Endothelial cell of hepatic sinusoid (primary cell): Measurements from ENCODE around the gene BAG3.
"Not testable (repeated sequence)": the region's sequence is repeated elsewhere in the genome, so short reads cannot be mapped to it uniquely, and the experiment has no call there.

Experiments
- in situ Hi-C: cut with HindIII; loops from 2 replicates; pipeline ENCODE4 v1.10.0; 2017; ENCODE audit warnings: low sequenced_read_pairs

Gene BAG3

DNA sequence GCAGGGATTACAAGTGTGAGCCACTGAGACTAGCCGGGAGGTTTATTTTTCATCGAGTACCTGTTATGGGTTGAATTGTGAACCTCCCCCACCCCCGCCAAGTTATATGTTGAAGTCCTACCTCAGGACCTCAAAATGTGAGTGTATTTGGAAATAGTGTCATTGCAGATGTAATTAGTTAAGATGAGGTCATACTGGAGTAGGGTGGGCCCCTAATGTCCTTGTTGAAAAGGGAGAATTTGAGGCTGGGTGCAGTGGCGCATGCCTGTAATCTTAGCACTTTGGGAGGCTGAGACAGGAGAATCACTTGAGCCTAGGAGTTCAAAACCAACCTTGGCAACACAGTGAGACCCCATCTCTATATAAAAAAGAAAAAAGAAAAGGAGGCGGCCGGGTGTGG is 10.8 kb upstream of the BAG3 start:
- in situ Hi-C loops: no loop called here

GRCh38 chr10:119640875-119641526 is 10.2 kb upstream of the BAG3 start:
- in situ Hi-C loops: no loop called here

DNA sequence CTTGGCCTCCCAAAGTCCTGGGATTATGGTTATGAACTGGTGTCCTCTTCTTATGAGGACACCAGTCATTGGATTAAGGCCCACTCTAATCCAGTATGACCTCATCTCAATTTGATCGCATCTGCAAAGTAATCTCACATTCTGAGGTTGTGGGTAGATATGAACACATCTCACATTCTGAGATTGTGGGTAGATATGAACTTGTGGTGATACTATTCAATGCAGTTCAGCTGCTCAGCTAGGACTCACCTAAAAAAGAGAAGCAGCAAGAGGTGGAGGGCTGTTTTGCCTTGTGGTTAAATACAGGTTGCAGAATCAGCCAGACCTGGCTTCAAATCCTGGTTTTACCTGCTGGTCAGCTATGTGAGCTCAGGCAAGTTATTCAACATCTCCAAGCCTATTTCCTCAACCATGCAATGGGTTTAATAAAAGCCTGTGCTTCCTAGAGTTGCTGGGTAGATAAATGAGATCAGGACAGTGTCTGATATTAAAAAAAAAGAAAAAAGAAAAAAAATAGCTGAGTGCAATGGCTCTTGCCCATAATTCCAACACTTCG is 8.5 kb upstream of the BAG3 start:
- in situ Hi-C loops: no loop called here

- in situ Hi-C loops: no loop called here
Measured at GRCh38 chr10:119643306-119644204, 7.6 kb upstream of the BAG3 start.

DNA sequence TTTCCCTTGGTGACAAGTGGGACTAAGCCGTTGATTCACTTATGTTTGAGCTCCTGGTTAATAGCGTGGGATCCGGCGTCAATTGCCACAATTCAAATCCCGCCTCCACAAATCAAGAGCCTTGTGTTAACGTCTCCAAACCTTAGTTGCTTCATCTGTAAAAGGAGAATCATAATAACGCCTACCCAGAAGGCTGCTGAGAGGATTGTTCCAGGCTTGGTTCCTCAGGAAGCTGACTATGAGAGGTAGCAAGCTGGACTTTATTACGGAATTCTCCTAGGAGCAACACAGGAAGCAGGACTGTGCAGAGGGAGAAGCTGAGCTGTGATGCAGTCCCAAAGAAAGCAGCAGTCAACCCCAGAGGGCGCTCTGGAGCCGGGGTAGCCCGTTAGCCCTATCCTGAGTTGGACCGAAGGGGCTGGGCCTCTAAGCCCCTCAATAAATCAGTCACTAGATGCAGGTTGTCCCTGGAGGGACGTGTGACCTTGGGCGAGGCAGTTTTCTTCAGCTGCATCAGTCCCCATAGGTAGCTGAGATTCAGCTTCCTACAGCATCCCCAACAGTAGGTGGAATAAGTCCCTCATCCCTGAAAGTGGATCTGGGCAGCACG is 6.9 kb upstream of the BAG3 start:
- in situ Hi-C loops: no loop called here

DNA sequence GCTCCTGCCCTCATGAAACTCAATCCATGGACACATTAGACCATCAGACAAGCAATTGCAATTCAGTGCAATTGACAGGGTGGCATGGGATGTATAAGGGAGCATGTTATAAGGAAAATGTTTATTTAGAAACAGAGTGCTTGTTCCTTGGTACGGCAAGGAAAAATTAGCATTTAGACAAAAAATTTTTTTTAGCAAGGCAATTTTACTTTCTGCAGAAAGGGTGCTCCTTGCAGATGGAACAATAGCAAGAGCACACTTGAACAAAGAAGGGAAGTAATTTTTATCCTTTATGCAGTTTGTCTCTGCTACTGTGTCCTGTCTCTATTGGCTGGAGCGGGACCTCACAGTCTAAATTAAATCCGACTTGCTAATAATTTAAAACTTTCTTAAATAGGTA is 6.2 kb upstream of the BAG3 start:
- in situ Hi-C loops: no loop called here

GRCh38 chr10:119650062-119650461 is 1.1 kb upstream of the BAG3 start:
- in situ Hi-C loops: no loop called here

- in situ Hi-C loops: no loop called here
Measured at GRCh38 chr10:119651514-119652360, 557 bp downstream of the BAG3 start.

- in situ Hi-C loops: no loop called here
Measured at GRCh38 chr10:119652361-119652730, 1.2 kb downstream of the BAG3 start.

DNA sequence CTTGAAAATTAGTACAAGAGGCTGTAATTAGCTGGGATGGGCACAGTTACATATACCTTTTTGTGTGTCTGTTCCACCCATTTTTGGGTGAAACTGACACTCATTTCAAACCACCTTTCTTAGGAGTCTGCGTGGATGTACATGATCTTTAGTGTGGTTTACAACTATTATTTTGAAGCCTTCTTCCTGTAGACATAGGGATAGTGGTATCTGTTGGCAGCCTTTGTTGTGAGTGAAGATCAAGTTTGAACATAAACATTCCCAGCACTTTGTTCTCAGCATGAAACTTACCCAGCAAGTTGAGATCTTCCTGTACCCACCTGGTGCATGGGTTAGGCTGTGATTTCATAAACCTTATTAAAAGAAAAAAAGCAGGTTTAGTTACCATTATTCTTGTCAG is 2.0 kb downstream of the BAG3 start:
- in situ Hi-C loops: no loop called here

- in situ Hi-C loops: no loop called here
Measured at GRCh38 chr10:119653916-119654315, 2.7 kb downstream of the BAG3 start.

- in situ Hi-C loops: no loop called here
Measured at GRCh38 chr10:119654540-119654939, 3.4 kb downstream of the BAG3 start.

DNA sequence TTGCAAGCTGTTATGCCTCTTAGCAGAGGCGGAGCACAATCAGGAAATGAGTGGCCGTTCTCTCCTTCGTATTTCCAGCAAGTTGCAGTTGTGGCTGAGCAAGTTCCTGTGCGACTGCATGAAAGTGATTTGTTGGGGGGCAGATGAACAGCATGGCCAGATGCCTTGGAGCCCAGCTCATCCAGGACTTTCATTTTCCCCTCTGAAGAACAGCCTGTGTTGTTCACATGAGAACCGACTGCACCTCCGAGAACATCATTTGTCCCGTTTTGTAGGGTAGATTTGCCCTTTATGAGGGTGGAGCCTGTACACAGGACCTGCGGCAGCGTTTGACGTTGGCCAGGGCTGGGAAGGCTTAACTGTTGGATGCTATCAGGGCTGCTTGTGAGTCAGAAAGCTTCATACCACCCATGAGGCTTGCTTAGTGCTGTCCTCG is 4.4 kb downstream of the BAG3 start:
- in situ Hi-C loops: no loop called here

GRCh38 chr10:119656760-119657159 is 5.6 kb downstream of the BAG3 start:
- in situ Hi-C loops: no loop called here

- in situ Hi-C loops: no loop called here
Measured at GRCh38 chr10:119657725-119658124, 6.5 kb downstream of the BAG3 start.

- in situ Hi-C loops: no loop called here
Measured at GRCh38 chr10:119658274-119658673, 7.1 kb downstream of the BAG3 start.

GRCh38 chr10:119659951-119660350 is 8.8 kb downstream of the BAG3 start:
- in situ Hi-C loops: no loop called here

DNA sequence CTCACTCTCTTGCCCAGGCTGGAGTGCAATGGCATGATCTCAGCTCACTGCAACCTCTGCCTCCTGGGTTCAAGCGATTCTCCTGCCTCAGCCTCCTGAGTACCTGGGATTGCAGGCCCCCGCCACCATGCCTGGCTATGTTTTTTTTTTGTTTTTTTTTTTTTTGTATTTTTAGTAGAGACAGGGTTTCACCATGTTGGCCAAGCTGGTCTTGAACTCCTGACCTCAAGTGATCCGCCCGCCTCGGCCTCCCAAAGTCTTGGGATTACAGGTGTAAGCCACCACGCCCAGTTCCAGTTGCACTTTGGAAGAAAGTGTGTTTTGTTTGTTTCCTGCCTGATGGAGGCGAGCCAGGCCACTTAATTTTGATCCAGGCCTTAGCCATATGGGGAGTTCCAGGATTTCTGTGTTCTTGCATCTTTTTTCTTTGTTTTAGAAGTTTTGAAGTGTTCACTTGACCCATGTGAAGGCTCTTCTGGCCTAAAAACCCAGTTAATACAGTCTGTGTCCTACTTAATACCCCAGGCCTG is 11.0 kb downstream of the BAG3 start:
- in situ Hi-C loops: not testable (repeated sequence)

- in situ Hi-C loops: no loop called here
Measured at GRCh38 chr10:119663866-119664698, 12.9 kb downstream of the BAG3 start.
